Activated CD8-positive, alpha-beta memory T cell treated with anti-CD3 and anti-CD28 coated beads for 24 hours (primary cell): ENCODE measurements around the gene CHD5.

Experiments used
- DNase-seq: peaks from one replicate; pipeline ENCODE4 v3.0.0-alpha.2; 2020

Gene CHD5

GRCh38 chr1:6200188-6200809 is 20.2 kb upstream of the CHD5 start:
- DNase-seq = no peak

- DNase-seq = peak; percentile 96
Observed at GRCh38 chr1:6199298-6200187, 19.4 kb upstream of the CHD5 start, which contains the start of gene RPL22. Gene RPL22 (minus strand): TSS chr1:6199595. CDS start chr1:6199573, 22 bp downstream.

- DNase-seq = no peak
Observed at GRCh38 chr1:6198646-6199297, 18.7 kb upstream of the CHD5 start.

GRCh38 chr1:6197746-6198427 is 17.8 kb upstream of the CHD5 start:
- DNase-seq = no peak

- no peak for DNase-seq
Observed at GRCh38 chr1:6191968-6192367, 11.8 kb upstream of the CHD5 start.

- DNase-seq = no peak
Observed at GRCh38 chr1:6188466-6188865, 8.3 kb upstream of the CHD5 start.

GRCh38 chr1:6185635-6186382 is 5.7 kb upstream of the CHD5 start:
- no peak for DNase-seq

GRCh38 chr1:6185151-6185550 is 5.0 kb upstream of the CHD5 start:
- no peak for DNase-seq

GRCh38 chr1:6184083-6184783 is 4.1 kb upstream of the CHD5 start:
- no peak for DNase-seq

GRCh38 chr1:6183520-6183989 is 3.4 kb upstream of the CHD5 start:
- DNase-seq = peak; percentile 64

GRCh38 chr1:6181347-6181770 is 1.2 kb upstream of the CHD5 start:
- DNase-seq = no peak

- DNase-seq = peak; percentile 68
Observed at GRCh38 chr1:6180707-6181311, 688 bp upstream of the CHD5 start.

- no peak for DNase-seq
Observed at GRCh38 chr1:6179564-6180175, 451 bp downstream of the CHD5 start.

- no peak for DNase-seq
Observed at GRCh38 chr1:6178751-6179563, 1.2 kb downstream of the CHD5 start.

- no peak for DNase-seq
Observed at GRCh38 chr1:6177681-6178380, 2.3 kb downstream of the CHD5 start.

- no peak for DNase-seq
Observed at GRCh38 chr1:6176779-6177178, 3.3 kb downstream of the CHD5 start.

GRCh38 chr1:6175411-6175828 is 4.7 kb downstream of the CHD5 start:
- DNase-seq = no peak

GRCh38 chr1:6174621-6175410 is 5.3 kb downstream of the CHD5 start:
- no peak for DNase-seq
